GM12873 (cell line): ENCODE data around the gene VWA5B1.

ENCODE experiments used
- CTCF ChIP-seq: IDR thresholded peaks from 2 replicates; pipeline ENCODE4 v1.5.1; 2012; ENCODE audit warnings: low read depth, mild to moderate bottlenecking, moderate library complexity, low read length, control low read depth; ENCODE audit not compliant: insufficient read depth; ENCODE audit errors: missing control alignments

VWA5B1 gene

GRCh38 chr1:20371883-20372282, 81.2 kb downstream of the VWA5B1 start:
- no peak for TF ChIP-seq CTCF

GRCh38 chr1:20372676-20373075, 82.0 kb downstream of the VWA5B1 start:
- no peak for TF ChIP-seq CTCF

DNA sequence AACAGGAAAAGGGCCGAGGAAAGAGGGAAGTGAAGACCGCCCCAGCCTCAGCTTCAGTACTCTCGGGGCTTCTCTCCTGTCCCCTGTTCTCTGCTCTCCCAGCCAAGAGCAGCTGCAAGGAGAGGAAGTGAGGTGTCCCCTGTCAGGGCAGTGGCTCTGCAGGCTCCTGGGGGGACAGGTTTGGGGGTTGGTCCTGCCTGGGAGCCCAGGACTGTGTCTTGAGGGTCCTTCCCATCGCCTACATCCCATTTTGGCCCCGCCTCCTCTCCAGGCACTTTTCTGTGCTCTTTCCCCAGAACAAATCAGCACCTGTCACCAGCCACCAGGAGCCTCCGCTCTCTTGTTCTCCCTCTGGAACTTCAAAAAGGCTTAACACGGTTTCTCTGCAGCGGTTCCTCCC, 82.6 kb downstream of the VWA5B1 start:
- no peak for TF ChIP-seq CTCF

- no peak for TF ChIP-seq CTCF
Observed at GRCh38 chr1:20373764-20374163, 83.1 kb downstream of the VWA5B1 start.

GRCh38 chr1:20375563-20375962, 84.9 kb downstream of the VWA5B1 start:
- TF ChIP-seq CTCF: no peak

- no peak for TF ChIP-seq CTCF
Observed at GRCh38 chr1:20376171-20376570, 85.5 kb downstream of the VWA5B1 start.

- peak; percentile 98 for TF ChIP-seq CTCF
Observed at GRCh38 chr1:20376880-20377494, 86.3 kb downstream of the VWA5B1 start.
